MV-4-11 (cell line): ENCODE measurements around the gene TMEM219.

ENCODE experiments used
- DNase-seq: peaks from one replicate; lab custom pipeline; 2025; lab: John Stamatoyannopoulos, UW

Gene TMEM219

GRCh38 chr16:29982560-29983419, 20.9 kb downstream of the TMEM219 start:
- DNase-seq, result no peak

- no peak for DNase-seq
Measured at GRCh38 chr16:29983420-29984136, 21.7 kb downstream of the TMEM219 start.

- no peak for DNase-seq
Measured at GRCh38 chr16:29984137-29984763, 22.4 kb downstream of the TMEM219 start.

- no peak for DNase-seq
Measured at GRCh38 chr16:29984764-29985147, 22.9 kb downstream of the TMEM219 start.

GRCh38 chr16:29985271-29985811, 23.5 kb downstream of the TMEM219 start:
- no peak for DNase-seq

GRCh38 chr16:29986231-29986630, 24.4 kb downstream of the TMEM219 start:
- DNase-seq, result no peak

- no peak for DNase-seq
Measured at GRCh38 chr16:29986931-29987330, 25.1 kb downstream of the TMEM219 start.

GRCh38 chr16:29987371-29988085, 25.6 kb downstream of the TMEM219 start:
- DNase-seq, result no peak

- DNase-seq, result no peak
Measured at GRCh38 chr16:29988346-29989075, 26.6 kb downstream of the TMEM219 start.

GRCh38 chr16:29989111-29989858, 27.4 kb downstream of the TMEM219 start:
- no peak for DNase-seq

GRCh38 chr16:29990034-29990433, 28.2 kb downstream of the TMEM219 start:
- no peak for DNase-seq

- no peak for DNase-seq
Measured at GRCh38 chr16:29990883-29991570, 29.1 kb downstream of the TMEM219 start.

GRCh38 chr16:29991571-29991904, 29.7 kb downstream of the TMEM219 start:
- DNase-seq, result no peak

GRCh38 chr16:29992344-29992967, 30.6 kb downstream of the TMEM219 start:
- no peak for DNase-seq

GRCh38 chr16:29993191-29993902, 31.5 kb downstream of the TMEM219 start:
- no peak for DNase-seq

- DNase-seq, result no peak
Measured at GRCh38 chr16:29993903-29994599, 32.2 kb downstream of the TMEM219 start.

GRCh38 chr16:29994600-29995323, 32.9 kb downstream of the TMEM219 start:
- no peak for DNase-seq
